ENCODE results near the gene ARHGAP45. TPM values are rescaled to one million over a fixed set of nuclear protein-coding genes. Genes with fewer than 3 reads are reported as not detected.

ARHGAP45 gene
- total and polyA plus RNA-seq, 12 donors = 1.9 to 27.4 (median 4.3) TPM

- Histone ChIP-seq H3K36me3 (peaks cover 0 to 15% (median 0%) of the 10 kb centered on the region in 9 donors), H3K4me1 (peaks cover 5 to 20% (median 16%) of the 10 kb centered on the region in 9 donors), H3K9me3 (no peaks in the 10 kb centered on the region), H3K4me3 (no peak overlapping the region), H3K27ac (no peak overlapping the region), H3K27me3 (no peaks in the 10 kb centered on the region)
- WGBS, 2 donors = 68 to 84% methylated on average over 10 of the region's 10 CpGs
- TF ChIP-seq, protein P1, sequence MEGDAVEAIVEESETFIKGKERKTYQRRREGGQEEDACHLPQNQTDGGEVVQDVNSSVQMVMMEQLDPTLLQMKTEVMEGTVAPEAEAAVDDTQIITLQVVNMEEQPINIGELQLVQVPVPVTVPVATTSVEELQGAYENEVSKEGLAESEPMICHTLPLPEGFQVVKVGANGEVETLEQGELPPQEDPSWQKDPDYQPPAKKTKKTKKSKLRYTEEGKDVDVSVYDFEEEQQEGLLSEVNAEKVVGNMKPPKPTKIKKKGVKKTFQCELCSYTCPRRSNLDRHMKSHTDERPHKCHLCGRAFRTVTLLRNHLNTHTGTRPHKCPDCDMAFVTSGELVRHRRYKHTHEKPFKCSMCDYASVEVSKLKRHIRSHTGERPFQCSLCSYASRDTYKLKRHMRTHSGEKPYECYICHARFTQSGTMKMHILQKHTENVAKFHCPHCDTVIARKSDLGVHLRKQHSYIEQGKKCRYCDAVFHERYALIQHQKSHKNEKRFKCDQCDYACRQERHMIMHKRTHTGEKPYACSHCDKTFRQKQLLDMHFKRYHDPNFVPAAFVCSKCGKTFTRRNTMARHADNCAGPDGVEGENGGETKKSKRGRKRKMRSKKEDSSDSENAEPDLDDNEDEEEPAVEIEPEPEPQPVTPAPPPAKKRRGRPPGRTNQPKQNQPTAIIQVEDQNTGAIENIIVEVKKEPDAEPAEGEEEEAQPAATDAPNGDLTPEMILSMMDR (IDR thresholded peaks at IDR 0.05) = no peak
- no peak for ATAC-seq
- intact Hi-C loops (cut with DNase I) = loop anchor here in 2 of 10 donors (10.0 kb wide), 1 partner anchor 50 kb away; the partner anchor contains the start of gene POLR2E (in 2 of the 2)
- DNase-seq = no peak
Measured at GRCh38 chr19:1045247-1045603, 21.7 kb upstream of the ARHGAP45 start.

- H3K9me3 ChIP-seq = no peaks in the 10 kb centered on the region
- intact Hi-C loops (cut with DNase I) = loop anchor here in 2 of 10 donors (10.0 kb wide), 1 partner anchor 49 kb away; the partner anchor contains the start of gene POLR2E (in 2 of the 2)
- H3K27me3 ChIP-seq = no peaks in the 10 kb centered on the region
- no peak overlapping the region for H3K4me3 ChIP-seq
- H3K4me1 ChIP-seq = peaks cover 0 to 10% (median 7%) of the 10 kb centered on the region in 9 donors
- no peak overlapping the region for H3K27ac ChIP-seq
- peaks cover 0 to 15% (median 0%) of the 10 kb centered on the region in 9 donors for H3K36me3 ChIP-seq
- 93 to 95% methylated on average over 33 of the region's 33 CpGs for WGBS, 2 donors
- ATAC-seq (no peak), DNase-seq (no peak)
- TF ChIP-seq, protein P1 (IDR thresholded peaks at IDR 0.05) = no peak
Measured at GRCh38 chr19:1046117-1046626, 20.8 kb upstream of the ARHGAP45 start.

GRCh38 chr19:1046836-1047695 lies 19.9 kb upstream of the ARHGAP45 start:
- TF ChIP-seq, protein P1 (IDR thresholded peaks at IDR 0.05) = no peak
- WGBS, 2 donors = 90 to 91% methylated on average over 73 to 77 of the region's 77 CpGs
- ATAC-seq = no peak

DNA sequence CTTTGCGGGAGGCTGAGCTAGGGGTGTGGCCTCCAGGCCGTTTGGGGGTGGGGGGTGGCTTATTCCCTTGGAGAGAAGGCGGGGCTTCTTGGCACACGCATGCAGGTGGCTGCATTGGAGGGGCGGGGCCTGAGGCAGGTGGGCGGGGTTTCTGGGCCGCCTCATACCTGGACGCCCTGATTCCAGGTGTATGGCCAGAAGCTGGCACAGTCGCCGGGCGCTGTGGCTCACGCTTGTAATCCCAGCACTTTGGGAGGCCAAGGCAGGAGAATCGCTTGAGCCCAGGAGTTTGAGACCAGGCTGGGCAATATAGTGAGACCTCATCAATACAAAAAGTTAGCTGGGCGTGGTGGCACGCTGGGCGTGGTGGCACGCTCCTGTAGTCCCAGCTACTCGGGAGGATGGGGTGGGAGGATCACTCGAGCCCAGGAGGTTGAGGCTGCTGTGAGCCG lies 19.2 kb upstream of the ARHGAP45 start:
- 88 to 91% methylated on average over 20 of the region's 20 CpGs for WGBS, 2 donors
- no peak overlapping the region for H3K27ac ChIP-seq
- no peaks in the 10 kb centered on the region for H3K4me1 ChIP-seq
- intact Hi-C loops (cut with DNase I) = loop anchor here in 2 of 10 donors (1.0 to 10.0 kb wide), 2 partner anchors 47 to 88 kb away; partner anchors contain the start of gene POLR2E (in 2 of the 2)
- no peak for DNase-seq
- ATAC-seq = no peak
- no peak overlapping the region for H3K4me3 ChIP-seq
- TF ChIP-seq, protein P1 (IDR thresholded peaks at IDR 0.05) = no peak
- H3K9me3 ChIP-seq = no peaks in the 10 kb centered on the region
- peaks cover 0 to 15% (median 0%) of the 10 kb centered on the region in 9 donors for H3K36me3 ChIP-seq
- no peaks in the 10 kb centered on the region for H3K27me3 ChIP-seq

More at GRCh38 chr19:1046836-1047695, 19.9 kb upstream of the ARHGAP45 start:
- H3K4me1 ChIP-seq = peaks cover 0 to 1% (median 0%) of the 10 kb centered on the region in 9 donors
- no peak overlapping the region for H3K27ac ChIP-seq
- H3K27me3 ChIP-seq = no peaks in the 10 kb centered on the region
- DNase-seq = no peak
- intact Hi-C loops (cut with DNase I) = loop anchor here in 2 of 10 donors (1.0 to 10.0 kb wide), 2 partner anchors 48 to 88 kb away; partner anchors contain the start of gene POLR2E (in 2 of the 2)
- H3K9me3 ChIP-seq = no peaks in the 10 kb centered on the region
- peaks cover 0 to 15% (median 0%) of the 10 kb centered on the region in 9 donors for H3K36me3 ChIP-seq
- no peak overlapping the region for H3K4me3 ChIP-seq

Measured in heart right ventricle (tissue), 16 donors.